IPS DF 6.9 (cell line): Measurements from ENCODE around the gene NAB2.

Source experiments
- DNase-seq: peaks from one replicate; pipeline ENCODE4 v3.0.0-alpha.2; 2013; ENCODE audit warnings: low read depth, low spot score
- H3K27ac ChIP-seq: one replicate; pipeline ENCODE4 v1.5.1; 2013; ENCODE audit warnings: low read length, control low read depth
- H3K27me3 ChIP-seq: 2 replicates; pipeline ENCODE4 v1.6.1; 2013; ENCODE audit warnings: mild to moderate bottlenecking, low read length; ENCODE audit not compliant: control insufficient read depth, insufficient read depth
- H3K36me3 ChIP-seq: 2 replicates; pipeline ENCODE4 v1.6.1; 2013; ENCODE audit warnings: low read length; ENCODE audit not compliant: control insufficient read depth, insufficient read depth
- H3K4me1 ChIP-seq: 2 replicates; pipeline ENCODE4 v1.6.1; 2013; ENCODE audit warnings: low read length; ENCODE audit not compliant: control insufficient read depth, insufficient read depth
- H3K4me3 ChIP-seq: 2 replicates; pipeline ENCODE4 v1.5.1; 2013; ENCODE audit warnings: mild to moderate bottlenecking, low read length
- H3K9me3 ChIP-seq: 2 replicates; pipeline ENCODE4 v1.6.1; 2013; ENCODE audit warnings: low read length, inconsistent platforms; ENCODE audit not compliant: control insufficient read depth, insufficient read depth
- WGBS: extraction: QIAGEN DNeasy Blood & Tissue Kit; methylation state at CpG from one replicate; pipeline ENCODE4 v1.1.7; 2013; ENCODE audit warnings: mixed read lengths, missing lambda C conversion rate; ENCODE audit not compliant: insufficient read length, insufficient coverage; 5-methylcytosine and 5-hydroxymethylcytosine counted together

The NAB2 gene

GRCh38 chr12:57093415-57094207 lies 4.7 kb downstream of the NAB2 start:
- Histone ChIP-seq H3K4me1 (peaks cover 8% of the 10 kb centered on the region), H3K9me3 (no peaks in the 10 kb centered on the region), H3K36me3 (peaks cover 11% of the 10 kb centered on the region; the same call in 1 of the 2 replicates), H3K4me3 (no peak overlapping the region), H3K27ac (no peak overlapping the region), H3K27me3 (no peaks in the 10 kb centered on the region)
- WGBS = no CpG with 5 or more reads among the region's 24 CpGs
- DNase-seq = no peak

GRCh38 chr12:57094208-57095160 lies 5.6 kb downstream of the NAB2 start:
- no peaks in the 10 kb centered on the region for H3K27me3 ChIP-seq
- H3K27ac ChIP-seq = no peak overlapping the region
- no peak overlapping the region for H3K4me3 ChIP-seq
- H3K36me3 ChIP-seq = peaks cover 11% of the 10 kb centered on the region; the same call in 1 of the 2 replicates
- H3K9me3 ChIP-seq = no peaks in the 10 kb centered on the region
- no peak for DNase-seq
- H3K4me1 ChIP-seq = peaks cover 8% of the 10 kb centered on the region
- no CpG with 5 or more reads among the region's 15 CpGs for WGBS

- no peak overlapping the region for H3K27ac ChIP-seq
- WGBS = no CpG with 5 or more reads among the region's 3 CpGs
- no peaks in the 10 kb centered on the region for H3K9me3 ChIP-seq
- DNase-seq = no peak
- H3K4me3 ChIP-seq = no peak overlapping the region
- peaks cover 8% of the 10 kb centered on the region for H3K4me1 ChIP-seq
- H3K36me3 ChIP-seq = peaks cover 11% of the 10 kb centered on the region; the same call in 1 of the 2 replicates
- no peaks in the 10 kb centered on the region for H3K27me3 ChIP-seq
These were observed 6.5 kb downstream of the NAB2 start for GRCh38 chr12:57095440-57095839.

GRCh38 chr12:57096099-57096572 lies 7.2 kb downstream of the NAB2 start:
- Histone ChIP-seq H3K27ac (no peak overlapping the region), H3K36me3 (peaks cover 11% of the 10 kb centered on the region; the same call in 1 of the 2 replicates), H3K4me1 (peaks cover 8% of the 10 kb centered on the region), H3K9me3 (no peaks in the 10 kb centered on the region), H3K27me3 (no peaks in the 10 kb centered on the region), H3K4me3 (no peak overlapping the region)
- no peak for DNase-seq
- no CpG with 5 or more reads among the region's 6 CpGs for WGBS

- H3K4me1 ChIP-seq = peaks cover 8% of the 10 kb centered on the region
- H3K4me3 ChIP-seq = no peak overlapping the region
- no peak overlapping the region for H3K27ac ChIP-seq
- no peaks in the 10 kb centered on the region for H3K9me3 ChIP-seq
- no peaks in the 10 kb centered on the region for H3K27me3 ChIP-seq
- no peak for DNase-seq
- peaks cover 11% of the 10 kb centered on the region; the same call in 1 of the 2 replicates for H3K36me3 ChIP-seq
- no CpG with 5 or more reads among the region's 8 CpGs for WGBS
These were observed 8.0 kb downstream of the NAB2 start for GRCh38 chr12:57096748-57097553.

- Histone ChIP-seq H3K9me3 (no peaks in the 10 kb centered on the region), H3K27me3 (no peaks in the 10 kb centered on the region), H3K27ac (no peak overlapping the region), H3K4me3 (no peak overlapping the region), H3K36me3 (peaks cover 9% of the 10 kb centered on the region; the same call in 1 of the 2 replicates), H3K4me1 (peaks cover 8% of the 10 kb centered on the region)
- no CpG with 5 or more reads among the region's 8 CpGs for WGBS
- no peak for DNase-seq
These were observed 8.6 kb downstream of the NAB2 start for GRCh38 chr12:57097554-57097835.

- Histone ChIP-seq H3K4me1 (peaks cover 6% of the 10 kb centered on the region), H3K9me3 (no peaks in the 10 kb centered on the region), H3K27ac (no peak overlapping the region), H3K36me3 (peaks cover 7% of the 10 kb centered on the region; the same call in 1 of the 2 replicates), H3K4me3 (no peak overlapping the region), H3K27me3 (no peaks in the 10 kb centered on the region)
- WGBS = no CpG with 5 or more reads among the region's 1 CpG
- DNase-seq = no peak
These were observed 9.6 kb downstream of the NAB2 start for GRCh38 chr12:57098546-57098945.

GRCh38 chr12:57099047-57099714 lies 10.3 kb downstream of the NAB2 start:
- H3K4me1 ChIP-seq = peaks cover 5% of the 10 kb centered on the region; the same call in 1 of the 2 replicates
- WGBS = no CpG with 5 or more reads among the region's 11 CpGs
- no peaks in the 10 kb centered on the region for H3K27me3 ChIP-seq
- H3K4me3 ChIP-seq = no peak overlapping the region
- no peaks in the 10 kb centered on the region for H3K9me3 ChIP-seq
- no peak overlapping the region for H3K27ac ChIP-seq
- peaks cover 7% of the 10 kb centered on the region; the same call in 1 of the 2 replicates for H3K36me3 ChIP-seq
- no peak for DNase-seq

- Histone ChIP-seq H3K27me3 (no peaks in the 10 kb centered on the region), H3K4me3 (no peak overlapping the region), H3K9me3 (no peaks in the 10 kb centered on the region), H3K36me3 (0 out of 2 replicates have a peak, but pooled peaks cover 3% of the 10 kb centered on the region), H3K27ac (no peak overlapping the region), H3K4me1 (no peaks in the 10 kb centered on the region)
- WGBS = no CpG with 5 or more reads among the region's 12 CpGs
- DNase-seq = no peak
These were observed 10.9 kb downstream of the NAB2 start for GRCh38 chr12:57099766-57100165.
